ENCODE data around the gene PODXL. TPM values are rescaled to one million over a fixed set of nuclear protein-coding genes. Genes with fewer than 3 reads are reported as not detected.

Gene PODXL
- polyA plus RNA-seq, 3 donors = 790 to 835 (median 790) TPM

DNA sequence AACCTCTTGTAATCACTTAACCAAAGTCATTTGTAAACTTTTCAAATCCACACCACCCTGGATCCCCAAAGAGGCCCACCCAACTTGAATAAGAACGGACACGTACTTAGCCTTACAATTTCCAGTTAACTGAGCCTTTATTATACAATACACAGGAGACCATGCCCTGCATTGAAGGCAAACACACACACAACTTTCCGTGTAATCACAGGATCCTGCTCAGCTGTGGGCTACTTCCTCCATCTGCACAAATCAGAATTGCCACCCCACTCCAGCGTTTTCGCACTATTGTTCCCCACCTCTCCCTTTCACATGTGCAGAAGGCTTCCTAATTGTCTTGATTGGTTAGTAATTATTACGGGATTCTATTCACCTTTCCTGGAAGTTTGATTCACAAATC lies 12.1 kb upstream of the PODXL start:
- no peak for DNase-seq (ENCODE audit: low read depth in 3 of 3, low spot score in 2 of 3)

DNA sequence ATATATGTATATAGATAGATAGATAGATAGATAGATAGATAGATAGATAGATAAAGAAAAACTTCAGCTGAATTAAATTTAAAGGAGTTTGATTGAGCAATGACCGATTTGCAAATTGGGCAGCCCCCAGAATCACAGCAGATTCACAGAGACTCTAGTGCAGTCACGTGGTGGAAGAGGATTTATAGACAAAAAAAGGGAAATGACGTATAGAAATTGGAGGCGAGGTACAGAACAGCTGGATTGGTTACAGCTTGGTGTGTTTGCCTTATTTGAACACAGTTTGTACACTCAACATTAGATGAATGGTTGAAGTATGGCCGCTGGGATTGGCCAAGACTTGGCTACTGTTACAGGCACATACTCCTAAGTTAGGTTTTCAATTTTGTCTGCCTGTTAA lies 8.2 kb upstream of the PODXL start:
- DNase-seq (ENCODE audit: low read depth in 3 of 3, low spot score in 2 of 3) = no peak

DNA sequence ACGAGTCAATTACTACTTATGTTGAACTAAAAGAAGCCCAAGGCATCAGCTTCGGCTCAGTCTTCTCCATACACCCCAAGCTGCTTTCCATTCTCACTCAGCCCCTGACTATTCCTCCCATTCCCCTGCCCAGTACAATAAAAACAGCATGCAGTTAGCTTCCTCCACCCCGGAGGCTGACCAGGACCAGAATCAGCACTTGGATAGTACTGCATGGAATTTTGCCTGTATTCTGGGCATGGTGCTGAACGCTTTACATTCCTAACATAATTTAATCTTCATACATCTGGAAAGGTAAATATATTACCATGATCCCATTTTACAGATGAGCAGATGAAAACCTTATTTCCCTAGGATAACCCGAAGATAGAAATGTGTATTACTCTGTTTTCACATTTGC lies 7.5 kb upstream of the PODXL start:
- DNase-seq (ENCODE audit: low read depth in 3 of 3, low spot score in 2 of 3) = no peak

DNA sequence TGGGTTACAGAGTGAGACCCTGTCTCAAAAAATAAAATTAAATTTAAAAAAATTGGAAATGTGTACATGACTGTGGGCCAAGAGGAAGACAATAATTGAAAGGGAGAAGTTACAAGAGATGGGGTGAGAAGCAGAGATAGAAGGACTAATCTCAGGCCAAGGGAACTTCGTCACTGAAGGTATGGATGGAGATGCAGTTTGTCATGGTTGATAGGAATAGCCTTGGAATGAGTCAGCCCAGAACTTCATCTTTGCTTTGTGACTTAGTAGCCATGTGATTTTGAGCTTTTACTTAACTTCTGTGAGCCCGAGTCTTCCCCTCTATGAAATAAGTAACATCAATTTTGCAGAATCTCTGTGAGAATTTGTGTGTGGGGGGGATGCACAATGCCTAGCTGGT lies 6.5 kb upstream of the PODXL start:
- DNase-seq (ENCODE audit: low read depth in 3 of 3, low spot score in 2 of 3) = no peak

DNA sequence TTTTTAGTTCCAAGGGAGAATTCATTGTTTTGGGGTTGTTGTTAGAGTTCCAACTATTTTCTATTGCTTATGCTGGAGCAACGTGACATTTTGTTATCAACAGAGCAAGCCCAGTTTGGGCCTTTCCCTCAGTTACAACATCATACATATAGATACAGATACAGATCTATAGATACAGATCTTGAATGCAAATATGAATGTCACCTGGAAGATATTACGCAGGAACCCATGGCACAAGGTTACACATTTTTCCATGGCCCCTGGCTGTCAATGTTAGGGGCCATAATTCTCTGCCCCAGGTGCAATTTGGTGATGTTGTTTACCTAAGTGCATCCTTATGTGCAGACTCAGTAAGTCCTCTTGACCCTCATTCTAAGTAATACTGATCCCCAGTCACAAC lies 3.6 kb upstream of the PODXL start:
- DNase-seq (ENCODE audit: low read depth in 3 of 3, low spot score in 2 of 3) = no peak

DNA sequence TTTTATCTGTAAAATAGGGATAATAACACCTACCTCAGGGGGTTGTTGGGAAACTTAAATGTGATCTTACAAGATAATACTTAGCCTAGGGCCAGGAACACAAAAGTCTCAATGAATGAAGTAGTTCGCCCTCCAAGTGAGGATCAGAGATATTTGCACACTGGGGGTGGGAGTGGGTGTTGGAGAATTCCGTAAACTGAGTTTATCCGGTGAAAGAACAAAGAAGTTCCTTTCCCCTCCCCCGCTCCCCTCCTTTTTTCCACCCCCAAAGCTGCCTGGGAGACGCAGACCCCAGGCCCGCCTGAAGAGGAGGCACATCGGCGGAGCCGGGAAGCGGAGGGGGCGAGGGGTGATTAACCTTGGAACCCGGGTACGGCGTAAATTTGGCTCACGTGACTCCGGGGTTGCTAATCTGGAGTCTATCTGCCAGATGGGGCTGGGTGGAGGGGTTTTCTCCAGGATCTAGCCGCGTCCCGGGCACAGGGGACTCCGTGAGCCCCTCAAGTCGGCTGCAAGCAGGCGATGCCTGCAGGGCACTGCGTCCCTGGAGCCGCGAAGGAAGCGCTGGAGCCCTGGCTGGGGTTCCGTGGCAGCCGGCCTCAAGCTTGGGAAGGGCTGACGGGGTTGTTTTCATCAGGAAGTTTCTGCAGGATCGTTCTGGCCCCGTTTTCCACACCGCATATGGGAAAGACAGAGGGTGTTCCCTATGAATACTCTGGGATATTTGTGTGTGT lies 1.4 kb upstream of the PODXL start:
- DNase-seq (ENCODE audit: low read depth in 3 of 3, low spot score in 2 of 3) = no peak

DNA sequence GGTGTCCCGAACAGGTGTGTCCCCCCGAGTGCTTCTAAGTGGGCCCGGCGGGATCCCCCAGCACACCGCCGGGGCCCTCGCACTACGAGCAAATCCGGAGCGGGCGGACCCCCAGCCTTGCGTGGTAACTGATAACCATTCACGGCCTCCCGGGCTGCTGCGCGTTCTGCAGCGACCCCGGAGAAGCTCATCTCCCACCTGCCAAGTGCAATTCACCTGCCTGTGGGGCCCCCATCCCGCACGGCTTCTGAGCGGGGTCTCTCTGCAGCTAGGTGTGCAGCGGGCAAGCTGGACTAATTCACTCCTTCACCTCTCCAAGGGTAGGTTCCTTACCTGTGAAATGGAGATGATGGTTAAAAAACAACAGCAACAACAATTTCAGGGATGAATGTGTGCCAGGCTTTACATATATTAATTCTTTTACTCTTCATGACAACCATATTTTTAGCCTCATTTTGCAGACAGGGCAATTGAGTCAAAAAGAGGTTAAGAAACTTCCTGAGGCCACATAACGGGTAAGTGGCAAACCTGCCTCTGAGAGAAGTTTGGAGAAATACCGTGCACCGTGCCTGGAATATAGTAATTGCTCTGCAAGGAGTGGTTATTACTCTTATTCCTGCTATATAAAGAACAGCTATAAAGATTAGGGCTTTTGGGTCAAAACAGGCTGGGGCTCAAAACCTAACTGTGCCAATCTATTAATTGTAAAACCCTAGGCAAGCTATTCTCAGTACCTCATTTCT lies 652 bp upstream of the PODXL start:
- no peak for DNase-seq (ENCODE audit: low read depth in 3 of 3, low spot score in 2 of 3)

DNA sequence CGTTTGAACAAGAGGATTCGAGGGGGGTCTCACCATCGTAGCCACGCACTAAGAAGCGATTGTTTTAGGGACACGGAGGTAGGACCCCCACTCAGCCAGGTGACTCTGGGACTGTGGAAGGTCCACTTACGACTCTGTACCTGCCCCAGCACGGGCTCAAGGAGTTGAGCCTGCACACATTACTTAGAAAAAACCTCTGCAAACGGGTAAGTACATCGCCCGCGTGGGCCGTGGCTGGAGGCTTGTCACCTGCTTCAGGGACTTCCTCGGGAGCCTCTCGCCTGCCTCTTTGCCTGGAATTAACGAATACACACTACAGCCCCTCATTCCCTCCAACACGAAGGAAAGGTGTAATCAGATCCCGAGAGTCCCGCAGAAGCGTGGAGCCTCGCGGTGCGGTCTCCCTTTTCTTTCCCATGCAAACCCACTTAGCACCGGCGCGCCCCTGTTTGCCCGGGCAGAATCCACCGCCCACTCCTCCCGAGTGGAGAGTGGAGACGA lies 826 bp downstream of the PODXL start:
- no peak for DNase-seq (ENCODE audit: low read depth in 3 of 3, low spot score in 2 of 3)

DNA sequence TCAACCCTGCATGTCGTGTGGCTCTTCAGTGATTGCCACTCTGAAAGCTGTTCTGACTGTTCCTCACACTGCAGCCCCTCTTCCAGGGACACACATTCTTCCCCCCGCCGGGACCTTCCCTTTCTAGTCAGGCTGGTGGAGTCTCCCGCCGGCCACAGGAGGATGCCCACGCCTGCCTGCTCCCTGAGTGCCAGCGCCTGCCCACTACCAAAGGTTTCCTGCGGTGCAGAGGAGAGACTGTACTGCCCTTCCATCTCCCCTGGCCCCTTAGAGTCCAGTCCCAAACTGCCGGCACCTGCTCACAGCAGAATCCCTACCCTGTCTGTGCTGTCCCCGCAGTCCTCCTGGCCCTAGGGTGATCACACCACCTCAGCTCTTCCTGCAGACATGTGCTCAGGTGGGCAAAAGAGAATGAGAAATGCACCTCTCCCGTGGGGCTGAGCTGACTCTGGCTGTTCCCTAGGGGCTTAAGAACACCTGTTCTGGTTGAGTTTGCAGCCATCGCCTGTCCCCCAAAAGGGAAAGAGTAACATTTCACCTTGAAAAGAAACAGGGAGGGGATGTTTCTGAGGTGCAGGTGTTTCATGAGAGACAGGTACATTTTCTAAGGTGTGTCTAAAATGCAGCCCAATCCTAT lies 1.4 kb downstream of the PODXL start:
- DNase-seq (ENCODE audit: low read depth in 3 of 3, low spot score in 2 of 3) = no peak

DNA sequence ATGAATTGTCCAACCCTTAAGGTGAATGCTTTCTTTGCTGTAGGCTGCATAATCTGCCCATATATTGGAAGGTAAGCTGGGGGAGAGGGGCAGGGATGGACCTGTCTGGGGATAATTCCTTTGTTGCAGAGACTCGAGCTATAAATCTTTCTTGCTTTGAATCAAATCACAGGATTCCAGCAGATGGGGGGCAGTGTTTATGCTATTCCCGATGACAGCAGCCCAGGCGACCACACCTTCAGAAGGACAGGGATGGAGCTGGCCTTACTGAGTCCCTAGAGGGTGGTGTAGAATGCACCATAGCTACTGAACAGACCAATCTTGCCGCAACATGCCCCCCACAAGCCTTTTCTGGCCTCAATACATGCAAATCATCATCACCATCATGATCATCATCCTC lies 2.5 kb downstream of the PODXL start:
- DNase-seq (ENCODE audit: low read depth in 3 of 3, low spot score in 2 of 3) = no peak

DNA sequence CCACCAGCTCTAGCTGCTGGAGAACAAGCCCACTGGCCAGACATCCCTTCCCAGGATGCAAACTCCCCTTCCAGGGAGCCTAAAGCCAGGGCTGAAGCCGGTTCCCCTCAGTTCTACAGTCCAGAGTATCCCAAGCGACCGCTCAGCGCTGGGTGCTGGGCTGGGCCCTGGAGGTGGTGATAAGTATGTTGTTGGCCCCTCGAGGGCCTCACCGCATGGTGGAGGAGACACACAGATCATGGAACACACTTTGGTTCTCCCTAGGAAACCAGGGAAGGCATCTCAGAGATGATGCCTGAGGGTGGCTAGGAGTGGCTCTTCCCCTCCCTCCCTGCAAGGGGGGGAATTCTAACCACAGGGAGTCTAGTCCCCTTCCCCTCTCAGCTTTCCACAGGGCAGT lies 4.4 kb downstream of the PODXL start:
- DNase-seq (ENCODE audit: low read depth in 3 of 3, low spot score in 2 of 3) = no peak

DNA sequence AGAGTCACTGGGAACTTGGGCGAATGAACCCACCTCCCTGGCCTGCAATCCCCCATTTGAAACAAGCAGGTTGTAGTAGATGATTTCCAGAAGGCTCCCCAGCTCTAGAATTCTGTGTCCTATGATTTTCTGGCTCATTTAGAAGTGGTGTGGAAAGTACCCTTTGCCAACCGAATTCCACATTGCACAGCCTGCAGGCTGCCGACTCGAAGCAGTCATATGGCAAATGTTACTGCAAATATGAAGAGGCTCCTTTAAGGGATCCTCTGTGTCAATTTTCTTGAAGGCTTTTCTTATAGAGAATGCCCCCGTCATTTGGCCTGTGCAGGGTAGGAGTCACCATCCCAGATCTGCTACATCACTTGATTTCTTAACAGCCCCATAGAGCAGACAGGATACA lies 5.6 kb downstream of the PODXL start:
- DNase-seq (ENCODE audit: low read depth in 3 of 3, low spot score in 2 of 3) = no peak

DNA sequence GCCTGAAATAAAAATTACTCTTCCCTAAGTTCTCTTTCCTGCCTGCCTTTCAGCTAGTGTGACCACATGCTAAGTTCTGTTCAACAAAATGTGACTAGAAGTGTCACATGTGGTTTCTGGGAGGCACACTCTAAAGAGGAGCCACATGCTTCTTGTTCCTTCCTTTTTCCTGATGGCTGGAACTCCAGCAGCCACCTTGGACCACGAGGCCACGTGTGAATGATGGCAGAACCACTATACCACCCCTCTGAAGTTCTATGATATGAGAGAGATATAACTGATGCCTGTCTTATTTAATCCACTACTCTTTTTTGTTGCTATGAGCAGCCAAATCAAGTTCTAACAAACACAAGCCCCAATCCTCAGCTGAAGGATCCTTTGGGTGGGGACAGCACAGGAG lies 8.1 kb downstream of the PODXL start:
- no peak for DNase-seq (ENCODE audit: low read depth in 3 of 3, low spot score in 2 of 3)

DNA sequence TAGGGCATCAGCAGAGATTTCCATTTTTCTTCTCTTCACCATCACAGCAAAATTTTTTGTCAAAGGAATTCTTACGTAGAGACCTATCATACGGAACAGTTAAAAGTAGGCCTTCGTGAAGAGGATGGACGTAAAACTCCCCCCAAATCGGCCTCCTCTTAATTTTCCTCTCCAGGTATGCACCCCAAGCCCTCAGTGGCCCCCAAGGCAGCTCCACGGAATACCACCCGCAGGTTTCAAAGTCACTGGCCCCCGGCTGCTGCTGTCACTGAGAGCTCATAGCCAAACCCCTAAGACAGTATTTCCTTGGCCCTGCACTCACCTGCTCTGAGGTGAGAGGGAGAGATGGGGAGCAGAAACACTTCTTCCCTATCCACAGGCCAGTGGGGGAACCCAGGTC lies 8.8 kb downstream of the PODXL start:
- no peak for DNase-seq (ENCODE audit: low read depth in 3 of 3, low spot score in 2 of 3)

DNA sequence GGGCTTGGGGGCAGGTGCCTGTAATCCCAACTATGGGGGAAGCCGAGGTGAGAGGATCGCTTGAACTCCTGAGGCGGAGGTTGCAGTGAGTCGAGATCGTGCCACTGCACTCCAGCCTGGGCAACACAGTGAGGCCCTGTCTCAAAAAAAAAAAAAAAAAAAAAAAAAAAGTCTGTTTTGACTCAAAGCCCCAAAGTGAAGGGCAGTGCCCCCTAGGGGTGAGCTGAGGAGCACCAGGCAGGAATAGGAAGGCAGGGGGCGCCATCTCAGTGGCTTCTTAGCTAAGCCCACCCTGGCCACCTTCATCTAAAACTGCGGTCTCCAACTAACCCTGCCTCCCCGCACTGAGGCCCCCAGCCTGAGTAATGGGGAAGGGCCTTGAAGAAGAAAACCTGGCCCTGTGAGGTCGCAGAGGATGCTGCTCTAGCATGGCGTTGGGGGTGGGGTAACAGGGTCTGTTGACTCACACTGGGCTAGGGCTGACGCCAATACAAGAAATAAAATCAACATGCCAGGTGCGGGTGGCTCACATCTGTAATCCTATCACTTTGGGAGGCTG lies 9.8 kb downstream of the PODXL start:
- no peak for DNase-seq (ENCODE audit: low read depth in 3 of 3, low spot score in 2 of 3)

DNA sequence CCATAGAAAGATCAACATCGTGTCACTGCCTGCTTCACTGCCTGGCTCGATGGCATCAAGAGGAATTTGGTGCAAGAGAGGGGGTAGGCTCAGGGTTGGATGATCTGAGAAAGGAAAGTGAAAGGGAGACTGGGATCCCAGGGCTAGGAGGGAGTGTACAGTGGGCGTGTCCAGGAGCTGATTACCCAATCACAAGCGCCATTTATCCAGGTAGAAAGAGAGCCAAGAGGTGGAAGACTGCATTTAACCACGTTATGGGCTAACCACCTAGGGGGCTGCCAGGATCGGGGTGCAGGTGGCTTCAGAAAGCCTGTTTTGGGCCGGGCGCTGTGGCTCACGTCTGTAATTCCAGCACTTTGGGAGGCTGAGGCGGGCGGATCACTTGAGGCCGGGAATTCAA lies 10.3 kb downstream of the PODXL start:
- DNase-seq (ENCODE audit: low read depth in 3 of 3, low spot score in 2 of 3) = no peak

DNA sequence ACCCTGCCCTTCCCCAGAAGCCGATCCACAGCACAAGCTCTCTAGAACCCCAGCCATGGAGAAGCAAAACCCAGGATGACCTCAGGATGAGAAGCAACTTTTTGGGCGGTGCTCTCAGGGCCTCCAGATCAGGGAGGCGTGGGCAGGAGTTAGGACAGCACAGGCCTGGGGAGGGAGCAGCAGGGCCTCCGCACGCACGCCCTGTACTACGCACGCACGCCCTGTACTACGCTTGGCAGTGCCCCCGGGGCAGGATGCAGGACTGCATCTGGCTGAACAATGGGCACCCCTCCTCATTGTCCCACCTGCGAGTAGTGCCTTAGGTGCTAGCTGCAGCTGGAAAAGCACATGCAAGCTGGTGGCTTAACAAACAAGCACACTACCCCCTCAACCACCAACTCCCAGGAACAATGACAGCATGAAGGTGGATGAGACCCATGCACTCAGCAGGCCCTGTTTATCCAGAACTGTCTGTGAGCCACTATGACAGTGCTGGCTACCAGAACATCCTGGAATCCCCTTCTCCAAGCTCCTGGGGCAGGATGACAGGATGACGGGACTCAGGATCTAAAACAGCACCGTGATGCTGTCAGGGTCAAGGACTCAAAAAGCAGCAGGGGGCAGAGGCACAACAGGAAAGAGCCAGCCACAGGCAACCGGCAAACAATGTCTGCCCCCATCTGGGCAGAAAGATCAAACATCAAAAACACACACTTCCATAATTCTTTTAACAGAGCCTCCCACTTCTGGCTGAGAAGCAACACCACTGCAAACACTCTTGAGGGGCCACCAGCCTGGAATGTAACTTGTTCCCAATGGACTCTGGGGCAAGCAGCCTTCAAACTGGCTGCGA lies 11.8 kb downstream of the PODXL start:
- DNase-seq (ENCODE audit: low read depth in 3 of 3, low spot score in 2 of 3) = no peak

DNA sequence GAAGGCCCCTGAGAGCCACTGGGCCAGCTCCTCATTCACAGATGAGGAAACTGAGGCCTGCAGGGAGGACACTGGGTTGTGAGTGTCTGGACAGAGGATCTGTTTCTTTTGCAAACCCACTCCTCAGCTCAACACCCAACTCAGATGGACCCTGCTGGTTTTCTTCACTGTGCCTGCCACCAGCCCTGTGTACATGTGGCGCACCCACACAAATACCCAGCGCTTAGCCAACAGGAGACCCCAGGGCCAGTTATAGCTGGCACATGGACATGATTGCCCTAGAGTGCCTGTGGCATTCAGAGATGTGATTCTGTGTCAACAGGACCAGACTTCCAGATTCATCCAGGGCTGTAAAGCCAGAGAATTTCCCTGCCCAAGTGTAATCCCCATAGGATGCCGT lies 12.4 kb downstream of the PODXL start:
- DNase-seq (ENCODE audit: low read depth in 3 of 3, low spot score in 2 of 3) = no peak

DNA sequence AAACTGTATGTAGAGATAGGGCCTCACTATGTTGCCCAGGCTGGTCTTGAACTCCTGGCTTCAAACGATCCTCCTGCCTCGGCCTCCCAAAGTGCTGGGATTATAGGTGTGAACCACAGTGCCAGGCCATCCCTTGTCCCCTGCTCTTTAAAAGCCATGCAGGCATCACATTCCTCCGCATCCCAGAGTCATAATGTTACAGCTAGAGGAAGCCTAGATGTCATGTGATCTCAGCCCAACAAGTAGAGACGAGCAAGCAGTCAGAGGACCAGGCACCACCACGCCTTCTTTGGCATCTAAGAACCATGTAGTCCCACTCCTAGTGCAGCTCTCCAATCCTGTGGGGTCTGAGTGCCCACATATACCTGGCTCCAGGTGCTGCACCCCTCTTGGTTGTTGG lies 13.1 kb downstream of the PODXL start:
- DNase-seq (ENCODE audit: low read depth in 3 of 3, low spot score in 2 of 3) = no peak

DNA sequence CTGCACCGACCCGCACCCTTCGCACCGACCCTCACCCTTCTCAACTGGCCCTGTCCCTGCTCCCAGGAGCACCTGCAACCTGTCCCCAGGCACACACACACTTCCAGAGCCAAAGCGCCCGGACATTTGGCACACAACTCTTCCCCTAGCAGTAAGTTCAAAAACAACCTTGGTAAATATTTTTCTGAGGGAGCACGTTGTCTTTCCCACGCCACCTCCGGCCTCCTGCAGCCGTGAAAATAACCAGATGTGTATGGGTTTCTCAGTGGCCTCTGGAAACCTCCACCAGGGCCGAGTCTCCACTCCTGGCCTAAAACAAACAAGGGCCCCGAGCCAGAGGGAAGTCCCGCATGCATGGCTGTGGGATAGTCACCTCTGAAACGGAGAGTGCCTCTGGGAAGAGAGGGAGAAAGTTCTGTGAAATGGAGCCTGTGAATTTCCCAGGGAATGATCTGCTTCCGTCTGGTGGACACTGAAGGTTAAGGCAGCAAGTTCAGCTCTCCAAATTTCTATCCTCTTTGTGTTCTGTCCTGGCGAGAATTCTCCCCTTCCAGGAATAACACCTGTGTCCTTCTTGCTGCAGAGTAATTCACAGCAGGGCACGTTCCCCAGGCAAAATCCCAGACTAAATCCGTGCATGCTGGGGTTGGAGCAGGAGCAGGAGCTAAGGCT lies 15.8 kb downstream of the PODXL start:
- no peak for DNase-seq (ENCODE audit: low read depth in 3 of 3, low spot score in 2 of 3)
